NCI-H187 (cell line): ENCODE measurements around the gene NR6A1.

ENCODE experiments used
- DNase-seq, 2 experiments: peaks; one replicate each; lab custom pipeline; 2025; lab: John Stamatoyannopoulos, UW

Gene NR6A1

GRCh38 chr9:124574534-124575375 lies 196.4 kb downstream of the NR6A1 start:
- DNase-seq: no peak

- no peak for DNase-seq
Observed at GRCh38 chr9:124570942-124571666, 200.0 kb downstream of the NR6A1 start.

GRCh38 chr9:124569942-124570341 lies 201.2 kb downstream of the NR6A1 start:
- no peak for DNase-seq

- DNase-seq: no peak
Observed at GRCh38 chr9:124567362-124567761, 203.7 kb downstream of the NR6A1 start.

GRCh38 chr9:124562328-124562727 lies 208.8 kb downstream of the NR6A1 start:
- no peak for DNase-seq

- DNase-seq: no peak
Observed at GRCh38 chr9:124559871-124560270, 211.2 kb downstream of the NR6A1 start.

GRCh38 chr9:124558777-124559470 lies 212.2 kb downstream of the NR6A1 start:
- DNase-seq: no peak

GRCh38 chr9:124557895-124558294 lies 213.2 kb downstream of the NR6A1 start:
- no peak for DNase-seq

- no peak for DNase-seq
Observed at GRCh38 chr9:124555043-124555442, 216.1 kb downstream of the NR6A1 start.

GRCh38 chr9:124553738-124554137 lies 217.4 kb downstream of the NR6A1 start:
- DNase-seq: no peak

GRCh38 chr9:124552273-124552605 lies 218.9 kb downstream of the NR6A1 start:
- no peak for DNase-seq

- no peak for DNase-seq
Observed at GRCh38 chr9:124551472-124552272, 219.4 kb downstream of the NR6A1 start.

GRCh38 chr9:124550072-124550471 lies 221.0 kb downstream of the NR6A1 start:
- DNase-seq: no peak

GRCh38 chr9:124549016-124549415 lies 222.1 kb downstream of the NR6A1 start:
- DNase-seq: no peak

- DNase-seq: no peak
Observed at GRCh38 chr9:124544535-124544934, 226.6 kb downstream of the NR6A1 start.

- no peak for DNase-seq
Observed at GRCh38 chr9:124541824-124542223, 229.3 kb downstream of the NR6A1 start.

GRCh38 chr9:124537926-124538325 lies 233.2 kb downstream of the NR6A1 start:
- no peak for DNase-seq

GRCh38 chr9:124535846-124536245 lies 235.3 kb downstream of the NR6A1 start:
- no peak for DNase-seq

- DNase-seq: no peak
Observed at GRCh38 chr9:124532897-124533296, 238.2 kb downstream of the NR6A1 start.

GRCh38 chr9:124531115-124531514 lies 240.0 kb downstream of the NR6A1 start:
- no peak for DNase-seq

- DNase-seq: no peak
Observed at GRCh38 chr9:124530246-124530645, 240.9 kb downstream of the NR6A1 start.

GRCh38 chr9:124527781-124528180 lies 243.3 kb downstream of the NR6A1 start:
- DNase-seq: no peak
